NCI-H1930 (cell line): Measurements from ENCODE around the gene RNF144B.
A peak's percentile ranks its signal among the peaks of the same experiment; 100 is the strongest.
"Not testable (repeated sequence)": the region's sequence is repeated elsewhere in the genome, so short reads cannot be mapped to it uniquely, and the experiment has no call there.

Experiments used
- DNase-seq, 2 experiments: peaks; one replicate each; lab custom pipeline; 2025; lab: John Stamatoyannopoulos, UW

The RNF144B gene

DNA sequence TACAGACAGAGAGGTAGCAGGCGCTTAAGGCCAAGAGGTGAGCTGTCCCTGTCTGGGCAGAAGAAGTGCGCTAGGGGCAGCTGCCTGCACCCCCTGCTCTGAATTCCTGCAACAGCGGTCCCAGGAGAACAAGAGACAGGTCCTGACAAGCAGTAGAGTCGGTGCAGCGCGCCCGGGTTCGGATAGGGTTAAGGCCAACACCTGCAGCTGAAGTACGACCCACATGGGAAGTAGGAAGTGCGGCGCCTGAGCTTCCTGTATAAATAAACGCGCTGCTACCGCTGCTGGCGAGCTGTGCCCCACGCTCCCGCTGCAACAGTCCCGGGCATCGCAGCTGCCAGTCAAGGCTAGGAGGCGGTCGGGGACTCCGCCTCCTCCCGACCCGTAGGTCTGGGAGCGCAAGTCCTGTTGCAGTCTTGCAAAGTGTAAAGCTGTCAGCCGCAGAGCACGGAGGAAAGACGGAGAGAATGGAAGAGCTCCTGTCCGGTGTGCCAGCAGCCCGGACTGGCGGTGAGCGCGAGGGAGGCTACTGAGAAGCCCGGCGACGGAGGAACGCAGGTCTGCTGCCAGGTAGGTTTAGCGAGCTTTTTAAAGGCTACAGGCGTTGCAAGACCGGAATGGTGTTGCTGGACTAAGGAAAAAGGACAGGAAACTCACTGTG, at the start of gene RNF144B:
Gene RNF144B, plus strand, starts transcription at position 290 of the 661 bp plus-strand sequence. CDS start 12,185 bp downstream, outside the sequence.
- peak; percentile 55 to 74 for DNase-seq

DNA sequence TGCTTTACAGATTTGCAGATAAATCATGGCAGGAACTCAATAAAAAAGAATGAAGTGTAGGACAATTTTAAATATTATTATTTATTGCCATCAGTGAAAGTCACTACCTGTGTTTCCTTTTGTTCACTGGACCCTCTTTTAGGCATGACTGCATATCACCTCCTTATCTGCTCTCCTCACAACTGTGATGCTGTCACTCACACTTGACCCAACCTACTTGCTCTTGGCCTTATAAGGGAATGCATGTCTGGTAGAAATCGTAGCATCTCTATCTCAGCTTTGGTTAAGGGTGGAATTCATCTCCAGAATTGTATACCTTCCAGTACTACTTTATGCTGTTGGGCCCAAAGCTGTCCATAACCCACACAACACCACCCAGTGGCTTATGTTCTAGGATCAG, 47.6 kb upstream of the RNF144B start:
- no peak for DNase-seq

DNA sequence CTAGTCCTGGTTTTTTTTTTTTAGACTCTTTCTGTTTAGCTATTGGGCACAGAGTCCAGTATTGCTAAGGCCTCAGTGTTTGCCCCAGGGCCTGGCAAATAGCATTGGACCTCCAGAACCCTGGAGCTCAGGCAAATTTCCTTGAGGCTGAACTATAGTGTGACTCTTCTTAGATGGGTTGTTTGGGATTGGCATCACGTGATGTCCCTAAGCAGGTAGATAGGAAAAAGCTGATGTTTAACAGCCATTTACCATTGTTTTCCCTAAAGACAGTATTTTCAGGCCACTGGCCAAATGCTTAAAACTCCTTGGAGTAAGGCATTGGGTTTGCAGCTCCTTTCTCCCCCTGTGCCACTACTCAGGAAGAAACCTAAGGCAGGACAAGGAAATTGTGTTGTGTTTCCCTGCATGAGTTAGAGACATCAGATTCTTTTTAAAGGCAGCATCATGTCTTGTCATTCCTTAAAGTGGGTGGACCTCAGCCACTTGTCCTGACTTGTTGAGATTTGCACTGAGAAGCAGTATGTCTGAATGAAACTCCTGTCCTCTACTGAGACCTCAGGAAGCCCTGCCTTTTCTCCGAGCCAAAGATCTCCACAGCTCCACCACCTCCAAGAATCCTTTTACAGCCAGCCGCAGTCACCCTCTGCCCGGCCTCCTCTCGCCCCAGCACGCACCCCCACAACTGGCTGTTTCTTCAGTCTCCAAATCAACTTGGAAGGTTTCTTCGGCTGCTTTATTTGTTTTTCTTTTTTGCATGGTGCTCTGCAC, 46.2 kb upstream of the RNF144B start:
- DNase-seq, result no peak

GRCh38 chr6:18342223-18342622, 44.9 kb upstream of the RNF144B start:
- DNase-seq, result no peak

DNA sequence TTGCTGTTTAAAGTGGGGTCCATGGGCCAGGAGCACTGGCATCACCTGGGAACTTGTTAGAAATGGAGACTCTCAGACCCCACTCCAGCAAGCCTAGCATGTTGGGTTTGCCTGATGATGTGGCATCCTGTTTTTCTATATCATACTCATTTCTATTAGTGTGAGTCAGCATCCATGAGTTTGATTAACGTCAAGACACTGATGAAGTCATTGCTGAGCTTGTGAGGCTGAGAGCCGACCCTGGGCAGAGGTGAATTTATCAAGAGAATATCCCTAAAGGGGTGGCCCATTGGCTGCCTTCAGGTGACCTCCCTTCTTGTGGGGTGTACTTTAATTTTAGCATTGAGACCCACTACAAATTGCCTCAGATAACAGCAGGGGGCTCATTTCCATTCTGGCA, 43.4 kb upstream of the RNF144B start:
- no peak for DNase-seq

DNA sequence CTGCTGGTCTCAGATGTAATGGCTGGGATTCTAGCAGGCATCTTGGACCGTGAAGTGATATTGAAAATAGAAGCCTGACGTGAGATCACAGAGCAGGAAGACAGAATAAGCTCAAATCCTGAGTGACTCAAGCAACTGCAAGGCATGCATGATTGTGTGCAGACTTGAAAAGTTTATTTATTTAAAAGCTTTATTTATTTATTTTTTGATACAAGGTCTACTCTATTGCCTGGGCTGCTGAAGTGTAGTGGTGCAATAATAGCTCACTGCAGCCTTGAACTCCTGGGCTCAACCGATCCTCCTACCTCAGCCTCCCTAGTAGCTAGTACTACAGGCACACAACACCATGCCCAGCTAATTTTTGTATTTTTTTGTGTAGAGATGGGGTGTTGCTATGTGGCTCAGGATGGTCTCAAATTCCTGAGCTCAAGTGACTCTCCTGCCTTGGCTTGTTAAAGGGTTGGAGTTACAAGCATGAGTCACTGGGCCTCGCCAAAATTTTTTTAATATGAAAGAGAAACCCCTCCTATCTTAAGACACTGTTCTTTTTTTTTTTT, 40.1 kb upstream of the RNF144B start:
- DNase-seq, result no peak

- DNase-seq, result no peak
These were observed 39.3 kb upstream of the RNF144B start for GRCh38 chr6:18347866-18348265.

GRCh38 chr6:18349386-18349785, 37.8 kb upstream of the RNF144B start:
- no peak for DNase-seq

DNA sequence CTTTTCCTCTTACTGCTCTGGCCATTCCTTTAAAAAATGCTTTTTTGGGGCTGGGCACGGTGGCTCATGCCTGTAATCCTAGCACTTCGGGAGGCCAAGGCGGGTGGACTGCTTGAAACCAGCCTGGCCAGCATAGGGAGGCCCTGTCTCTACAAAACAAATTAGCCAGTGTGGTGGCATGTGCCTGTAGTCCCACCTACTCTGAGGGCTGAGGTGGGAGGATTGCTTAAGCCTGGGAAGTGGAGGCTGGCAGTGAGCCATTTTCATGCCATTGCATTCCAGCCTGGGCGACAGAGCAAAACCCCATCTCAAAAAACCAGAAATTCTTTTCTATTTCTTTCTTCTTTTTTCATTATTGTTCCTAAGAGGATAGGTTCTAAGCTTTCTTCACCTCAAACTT, 36.9 kb upstream of the RNF144B start:
- DNase-seq, result no peak

GRCh38 chr6:18350712-18351111, 36.4 kb upstream of the RNF144B start:
- DNase-seq, result no peak

- no peak for DNase-seq
These were observed 35.1 kb upstream of the RNF144B start for GRCh38 chr6:18352001-18352400.

DNA sequence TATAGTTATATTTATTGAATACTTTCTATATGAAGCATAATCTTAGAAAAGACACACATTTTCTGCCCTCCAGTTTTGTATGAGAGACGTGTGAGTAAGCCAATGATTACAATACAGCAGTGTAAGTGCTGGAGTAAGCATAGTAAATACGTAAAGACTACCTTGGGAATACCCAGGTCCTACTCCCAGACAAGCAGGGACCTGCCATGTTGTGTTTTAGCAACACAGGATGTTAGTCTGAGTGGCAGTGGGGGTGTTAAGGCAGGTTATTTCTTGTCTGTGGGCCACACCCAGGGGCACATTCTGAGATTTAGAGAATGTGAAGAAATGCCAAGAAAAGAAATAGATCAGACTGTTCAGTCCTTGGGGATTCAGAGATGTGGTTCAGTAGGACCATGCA, 34.3 kb upstream of the RNF144B start:
- DNase-seq, result peak in 1 of 2 experiments; percentile 4

DNA sequence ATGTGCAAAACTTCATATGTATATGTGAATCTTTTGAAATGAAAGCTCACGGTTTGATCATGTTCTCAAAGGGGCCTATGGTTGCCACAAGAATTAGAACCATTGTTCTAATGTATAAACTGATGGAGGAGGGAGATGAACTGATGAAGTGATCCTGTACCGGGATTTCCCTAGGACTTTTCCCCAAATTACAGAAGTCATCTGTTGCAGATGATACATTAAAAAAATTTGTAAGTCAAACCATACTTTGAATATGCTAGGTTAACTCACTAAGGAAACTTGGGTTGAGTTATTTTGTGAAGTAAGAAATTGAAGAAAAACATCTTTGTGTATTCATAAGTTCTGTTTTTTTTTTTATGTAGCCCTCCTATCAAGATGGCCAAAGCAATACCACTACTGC, 33.9 kb upstream of the RNF144B start:
- no peak for DNase-seq

DNA sequence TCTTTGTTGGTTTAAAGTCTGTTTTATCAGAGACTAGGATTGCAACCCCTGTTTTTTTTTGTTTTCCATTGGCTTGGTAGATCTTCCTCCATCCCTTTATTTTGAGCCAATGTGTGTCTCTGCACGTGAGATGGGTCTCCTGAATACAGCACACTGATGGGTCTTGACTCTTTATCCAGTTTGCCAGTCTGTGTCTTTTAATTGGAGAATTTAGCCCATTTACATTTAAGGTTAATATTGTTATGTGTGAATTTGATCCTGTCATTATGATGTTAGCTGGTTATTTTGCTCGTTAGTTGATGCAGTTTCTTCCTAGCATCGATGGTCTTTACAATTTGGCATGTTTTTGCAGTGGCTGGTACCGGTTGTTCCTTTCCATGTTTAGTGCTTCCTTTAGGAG, 29.6 kb upstream of the RNF144B start:
- not testable (repeated sequence) for DNase-seq

- DNase-seq, result no peak
These were observed 27.8 kb upstream of the RNF144B start for GRCh38 chr6:18359237-18359885.

GRCh38 chr6:18360188-18360587, 27.0 kb upstream of the RNF144B start:
- DNase-seq, result no peak

- no peak for DNase-seq
These were observed 25.0 kb upstream of the RNF144B start for GRCh38 chr6:18362058-18362561.

DNA sequence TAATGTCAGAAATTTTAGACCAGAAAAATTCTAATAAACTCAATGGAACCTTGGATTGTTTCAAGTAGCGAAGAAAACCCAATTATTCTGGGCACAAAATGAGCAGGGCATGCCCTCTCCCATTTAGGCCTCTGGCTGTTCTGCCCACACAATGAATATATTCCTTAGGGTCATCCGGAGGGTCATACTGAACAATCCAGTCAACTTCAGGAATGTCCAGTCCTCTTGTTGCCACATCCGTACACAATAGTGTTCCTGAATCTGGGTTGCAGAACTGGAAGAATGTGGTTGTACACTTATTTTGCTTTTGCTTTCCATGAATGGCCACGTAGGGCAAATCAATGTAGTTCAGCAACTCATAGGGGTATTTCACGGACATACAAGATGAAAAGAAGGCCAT, 23.4 kb upstream of the RNF144B start:
- DNase-seq, result no peak

- DNase-seq, result not testable (repeated sequence)
These were observed 22.6 kb upstream of the RNF144B start for GRCh38 chr6:18364561-18364960.

DNA sequence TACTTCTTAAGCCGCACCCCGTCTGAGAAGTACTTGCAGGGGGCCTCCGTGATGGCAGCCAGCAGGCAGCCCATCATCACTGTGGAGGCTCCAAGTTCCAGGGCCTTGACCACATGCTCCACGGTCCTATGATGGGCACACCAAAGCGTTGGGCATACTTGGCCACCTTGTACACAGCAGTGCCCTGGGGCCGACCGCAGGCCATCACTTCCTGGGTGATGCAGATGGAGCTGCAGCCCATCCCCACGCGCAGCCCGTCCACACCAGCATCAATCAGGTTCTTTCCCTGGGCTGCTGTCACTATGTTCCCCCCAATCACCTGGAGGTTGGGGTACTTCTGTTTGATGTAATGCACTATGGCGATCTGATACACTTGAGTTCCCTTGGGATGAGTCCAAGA, 19.8 kb upstream of the RNF144B start:
- no peak for DNase-seq

GRCh38 chr6:18368277-18369105, 18.7 kb upstream of the RNF144B start:
- no peak for DNase-seq

DNA sequence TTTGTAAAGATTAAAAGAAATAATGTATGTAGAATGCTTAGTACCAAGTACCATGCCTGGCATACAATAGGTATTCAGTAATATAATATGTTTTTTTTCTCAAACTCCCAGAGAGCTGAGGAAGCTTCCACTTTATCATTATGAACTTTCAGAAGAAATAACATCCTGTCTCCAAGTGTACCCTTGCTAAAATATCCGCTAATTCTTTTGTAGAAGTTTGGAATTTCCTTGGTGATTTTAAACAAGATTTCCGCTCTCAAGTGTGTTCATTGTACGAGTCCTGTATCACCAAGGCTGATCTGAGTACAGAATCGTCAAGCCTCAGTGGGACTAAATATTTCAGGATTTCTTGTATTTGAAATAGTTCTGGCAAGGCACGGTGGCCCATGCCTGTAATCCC, 16.1 kb upstream of the RNF144B start:
- no peak for DNase-seq
